ENCODE results near the gene ALX1. TPM values are rescaled to one million over a fixed set of nuclear protein-coding genes. Genes with fewer than 3 reads are reported as not detected.

The ALX1 gene
- total and polyA plus RNA-seq, 2 experiments from 2014 or later = 3.4 to 3.8 TPM

- H3K9me2 ChIP-seq (replicated peaks; ENCODE audit: insufficient read depth) = no peaks in the 10 kb centered on the region
- TF ChIP-seq, protein P1, sequence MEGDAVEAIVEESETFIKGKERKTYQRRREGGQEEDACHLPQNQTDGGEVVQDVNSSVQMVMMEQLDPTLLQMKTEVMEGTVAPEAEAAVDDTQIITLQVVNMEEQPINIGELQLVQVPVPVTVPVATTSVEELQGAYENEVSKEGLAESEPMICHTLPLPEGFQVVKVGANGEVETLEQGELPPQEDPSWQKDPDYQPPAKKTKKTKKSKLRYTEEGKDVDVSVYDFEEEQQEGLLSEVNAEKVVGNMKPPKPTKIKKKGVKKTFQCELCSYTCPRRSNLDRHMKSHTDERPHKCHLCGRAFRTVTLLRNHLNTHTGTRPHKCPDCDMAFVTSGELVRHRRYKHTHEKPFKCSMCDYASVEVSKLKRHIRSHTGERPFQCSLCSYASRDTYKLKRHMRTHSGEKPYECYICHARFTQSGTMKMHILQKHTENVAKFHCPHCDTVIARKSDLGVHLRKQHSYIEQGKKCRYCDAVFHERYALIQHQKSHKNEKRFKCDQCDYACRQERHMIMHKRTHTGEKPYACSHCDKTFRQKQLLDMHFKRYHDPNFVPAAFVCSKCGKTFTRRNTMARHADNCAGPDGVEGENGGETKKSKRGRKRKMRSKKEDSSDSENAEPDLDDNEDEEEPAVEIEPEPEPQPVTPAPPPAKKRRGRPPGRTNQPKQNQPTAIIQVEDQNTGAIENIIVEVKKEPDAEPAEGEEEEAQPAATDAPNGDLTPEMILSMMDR (IDR thresholded peaks at IDR 0.05; ENCODE audit: poor library complexity) = no peak
- TF ChIP-seq EZH2 (IDR thresholded peaks at IDR 0.05; ENCODE audit: borderline replicate concordance) = no peak
- no peak for TF ChIP-seq EZH2phosphoT487 (IDR thresholded peaks at IDR 0.05; ENCODE audit: low read depth, severe bottlenecking, unreplicated experiment)
- no peaks in the 10 kb centered on the region for H3K9me3 ChIP-seq (ENCODE audit: low read depth)
- H3K4me1 ChIP-seq (ENCODE audit: insufficient read depth) = no peaks in the 10 kb centered on the region
- H4K20me1 ChIP-seq (ENCODE audit: insufficient read depth, poor library complexity, severe bottlenecking) = no peaks in the 10 kb centered on the region
- no peak overlapping the region for H3K27ac ChIP-seq
- no peak overlapping the region for H2AFZ ChIP-seq
- H3K79me2 ChIP-seq = no peaks in the 10 kb centered on the region
- no peaks in the 10 kb centered on the region for H3K36me3 ChIP-seq (replicated peaks; ENCODE audit: insufficient read depth, low read depth)
- no peak overlapping the region for H3K4me2 ChIP-seq
- no peaks in the 10 kb centered on the region for H3K27me3 ChIP-seq
- no peak for DNase-seq (ENCODE audit: low spot score)
- H3K4me3 ChIP-seq = no peak overlapping the region
- 90% methylated on average over 4 of the region's 4 CpGs for whole genome bisulfite sequencing (ENCODE audit: low lambda C conversion rate, missing lambda C conversion rate)
Observed at GRCh38 chr12:85266356-85266755, 13.7 kb upstream of the ALX1 start.

DNA sequence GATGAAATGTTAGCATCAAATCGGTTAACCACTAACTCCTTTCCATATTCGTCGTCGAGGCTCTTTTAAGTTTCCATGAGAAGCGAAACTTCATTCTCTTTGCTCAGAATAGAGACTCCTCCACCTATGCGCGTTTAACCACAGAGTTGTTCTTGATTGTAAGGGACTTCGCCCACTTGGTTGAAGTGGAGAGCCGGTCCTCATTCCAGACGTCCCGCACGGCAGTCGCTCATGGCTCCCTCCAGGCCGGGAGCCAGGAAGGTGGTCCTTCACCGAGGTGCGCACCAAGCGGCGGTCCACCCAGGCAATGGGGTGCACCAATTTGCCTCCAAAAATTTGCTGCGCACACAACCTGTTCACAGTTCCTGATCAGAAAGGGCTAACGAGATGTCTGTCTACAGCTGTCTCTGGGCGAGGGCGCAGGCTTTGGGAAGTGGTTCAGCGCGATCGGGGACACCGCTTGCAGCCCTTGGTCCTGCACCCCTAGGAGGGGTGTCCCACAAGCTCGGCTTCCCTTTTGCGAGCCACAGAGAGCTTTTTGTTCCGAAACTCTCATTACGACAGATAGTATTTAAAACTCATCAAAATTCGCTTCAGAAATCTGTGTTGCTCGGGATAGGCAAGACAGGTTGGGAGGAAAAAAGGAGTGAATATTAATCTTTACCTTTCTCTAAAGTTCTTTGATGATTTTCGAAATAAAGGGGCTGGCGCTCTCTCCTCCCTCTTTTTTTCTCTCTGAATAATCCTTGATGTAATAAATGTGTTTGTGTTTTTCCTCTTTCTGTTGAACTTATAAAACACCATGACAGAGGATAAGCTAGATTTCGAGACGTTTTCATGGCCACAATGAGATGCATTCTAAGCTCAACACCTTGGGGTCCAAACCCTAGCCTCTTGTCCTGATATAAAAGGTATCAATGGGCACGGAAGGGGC, 6.4 kb upstream of the ALX1 start:
- Histone ChIP-seq H3K4me2 (peak overlapping the region; percentile 63), H3K4me3 (no peak overlapping the region), H3K9me2 (replicated peaks; ENCODE audit: insufficient read depth) (no peaks in the 10 kb centered on the region), H3K9me3 (ENCODE audit: low read depth) (no peaks in the 10 kb centered on the region), H3K4me1 (ENCODE audit: insufficient read depth) (no peaks in the 10 kb centered on the region), H4K20me1 (ENCODE audit: insufficient read depth, poor library complexity, severe bottlenecking) (no peaks in the 10 kb centered on the region), H3K79me2 (no peaks in the 10 kb centered on the region), H3K36me3 (replicated peaks; ENCODE audit: insufficient read depth, low read depth) (no peaks in the 10 kb centered on the region), H2AFZ (no peak overlapping the region), H3K27ac (no peak overlapping the region), H3K27me3 (peaks cover 39% of the 10 kb centered on the region)
- TF ChIP-seq, protein P1 (IDR thresholded peaks at IDR 0.05; ENCODE audit: poor library complexity) = no peak
- peak; percentile 10 for TF ChIP-seq EZH2 (IDR thresholded peaks at IDR 0.05; ENCODE audit: borderline replicate concordance)
- 59% methylated on average over 36 of the region's 37 CpGs for WGBS (ENCODE audit: low lambda C conversion rate, missing lambda C conversion rate)
- DNase-seq (ENCODE audit: low spot score) = peak; percentile 2

DNA sequence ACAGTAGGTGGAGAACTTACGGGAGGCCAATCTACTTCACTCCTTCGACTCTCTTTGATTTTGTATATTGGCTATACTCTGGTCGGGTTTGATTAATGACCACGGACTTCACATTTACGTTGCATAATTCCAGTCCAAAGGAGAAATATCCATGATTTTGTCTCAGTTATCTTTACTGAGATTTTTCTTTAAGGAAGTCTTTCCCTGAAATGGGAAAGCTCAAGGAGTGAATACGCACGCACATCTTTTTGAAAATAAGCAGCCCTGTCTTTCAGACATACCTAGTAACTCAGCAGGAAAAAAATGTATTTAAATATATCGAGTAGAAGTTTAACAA, 5.7 kb upstream of the ALX1 start:
- H3K4me1 ChIP-seq (ENCODE audit: insufficient read depth) = no peaks in the 10 kb centered on the region
- no peak overlapping the region for H3K4me2 ChIP-seq
- DNase-seq (ENCODE audit: low spot score) = no peak
- no peaks in the 10 kb centered on the region for H4K20me1 ChIP-seq (ENCODE audit: insufficient read depth, poor library complexity, severe bottlenecking)
- H3K9me2 ChIP-seq (replicated peaks; ENCODE audit: insufficient read depth) = no peaks in the 10 kb centered on the region
- no peaks in the 10 kb centered on the region for H3K79me2 ChIP-seq
- H3K4me3 ChIP-seq = no peak overlapping the region
- no peaks in the 10 kb centered on the region for H3K36me3 ChIP-seq (replicated peaks; ENCODE audit: insufficient read depth, low read depth)
- no peaks in the 10 kb centered on the region for H3K9me3 ChIP-seq (ENCODE audit: low read depth)
- H3K27ac ChIP-seq = no peak overlapping the region
- TF ChIP-seq EZH2phosphoT487 (IDR thresholded peaks at IDR 0.05; ENCODE audit: low read depth, severe bottlenecking, unreplicated experiment) = no peak
- no peak overlapping the region for H2AFZ ChIP-seq
- peaks cover 40% of the 10 kb centered on the region for H3K27me3 ChIP-seq
- WGBS (ENCODE audit: low lambda C conversion rate, missing lambda C conversion rate) = 77% methylated on average over 8 of the region's 8 CpGs

GRCh38 chr12:85275374-85275773, 4.6 kb upstream of the ALX1 start:
- no peak for TF ChIP-seq EZH2 (IDR thresholded peaks at IDR 0.05; ENCODE audit: borderline replicate concordance)
- no peak for TF ChIP-seq EZH2phosphoT487 (IDR thresholded peaks at IDR 0.05; ENCODE audit: low read depth, severe bottlenecking, unreplicated experiment)
- TF ChIP-seq, protein P1 (IDR thresholded peaks at IDR 0.05; ENCODE audit: poor library complexity) = no peak
- H3K36me3 ChIP-seq (replicated peaks; ENCODE audit: insufficient read depth, low read depth) = no peaks in the 10 kb centered on the region
- peaks cover 40% of the 10 kb centered on the region for H3K27me3 ChIP-seq
- H3K27ac ChIP-seq = no peak overlapping the region
- H3K4me1 ChIP-seq (ENCODE audit: insufficient read depth) = no peaks in the 10 kb centered on the region
- DNase-seq (ENCODE audit: low spot score) = peak; percentile 16
- no peaks in the 10 kb centered on the region for H3K79me2 ChIP-seq
- no peaks in the 10 kb centered on the region for H3K9me3 ChIP-seq (ENCODE audit: low read depth)
- H3K4me2 ChIP-seq = no peak overlapping the region
- WGBS (ENCODE audit: low lambda C conversion rate, missing lambda C conversion rate) = 62% methylated on average over 2 of the region's 2 CpGs
- H3K9me2 ChIP-seq (replicated peaks; ENCODE audit: insufficient read depth) = no peaks in the 10 kb centered on the region
- no peak overlapping the region for H2AFZ ChIP-seq
- H3K4me3 ChIP-seq = no peak overlapping the region
- no peaks in the 10 kb centered on the region for H4K20me1 ChIP-seq (ENCODE audit: insufficient read depth, poor library complexity, severe bottlenecking)
